ENCODE data around the gene CXorf38.

The CXorf38 gene

GRCh38 chrX:40647307-40648197, at the start of gene CXorf38:
TSS of gene CXorf38 (minus strand) at chrX:40647561. CDS start at chrX:40647520, 41 bp downstream.
- TF ChIP-seq CTCF (IDR thresholded peaks at IDR 0.05; ENCODE audit: low read depth, low read length, missing control alignments), result no peak
- peak; percentile 57 for DNase-seq (ENCODE audit: low read depth)
- H3K4me3 ChIP-seq (ENCODE audit: low read depth, low read length), result peak within 1 kb of the TSS; percentile 80

- TF ChIP-seq CTCF (IDR thresholded peaks at IDR 0.05; ENCODE audit: low read depth, low read length, missing control alignments), result no peak
- DNase-seq (ENCODE audit: low read depth), result no peak
- no peak overlapping the region for H3K4me3 ChIP-seq (ENCODE audit: low read depth, low read length)
Observed at GRCh38 chrX:40694802-40695201, 47.4 kb upstream of the CXorf38 start.

- no peak for TF ChIP-seq CTCF (IDR thresholded peaks at IDR 0.05; ENCODE audit: low read depth, low read length, missing control alignments)
- no peak for DNase-seq (ENCODE audit: low read depth)
- H3K4me3 ChIP-seq (ENCODE audit: low read depth, low read length), result no peak overlapping the region
Observed at GRCh38 chrX:40688929-40689328, 41.6 kb upstream of the CXorf38 start.

GRCh38 chrX:40687169-40687568, 39.8 kb upstream of the CXorf38 start:
- TF ChIP-seq CTCF (IDR thresholded peaks at IDR 0.05; ENCODE audit: low read depth, low read length, missing control alignments), result no peak
- no peak overlapping the region for H3K4me3 ChIP-seq (ENCODE audit: low read depth, low read length)
- no peak for DNase-seq (ENCODE audit: low read depth)

- no peak overlapping the region for H3K4me3 ChIP-seq (ENCODE audit: low read depth, low read length)
- no peak for TF ChIP-seq CTCF (IDR thresholded peaks at IDR 0.05; ENCODE audit: low read depth, low read length, missing control alignments)
- no peak for DNase-seq (ENCODE audit: low read depth)
Observed at GRCh38 chrX:40685362-40685918, 38.1 kb upstream of the CXorf38 start.

GRCh38 chrX:40684092-40684491, 36.7 kb upstream of the CXorf38 start:
- no peak for TF ChIP-seq CTCF (IDR thresholded peaks at IDR 0.05; ENCODE audit: low read depth, low read length, missing control alignments)
- DNase-seq (ENCODE audit: low read depth), result no peak
- H3K4me3 ChIP-seq (ENCODE audit: low read depth, low read length), result no peak overlapping the region
